BE2C (cell line): ENCODE measurements around the gene NSMCE1.

Experiments
- DNase-seq: peaks from one replicate; pipeline ENCODE4 v3.0.0-alpha.2; 2020
- H3K27me3 ChIP-seq: fragments of 250-450 bp; sonication (Bioruptor Pico); 2 replicates; pipeline ENCODE4 v1.5.1; 2020; ENCODE audit warnings: mild to moderate bottlenecking
- H3K36me3 ChIP-seq: fragments of 250-450 bp; sonication (Bioruptor Pico); 2 replicates; pipeline ENCODE4 v1.5.1; 2020; ENCODE audit warnings: mild to moderate bottlenecking
- H3K4me1 ChIP-seq: fragments of 250-450 bp; sonication (Bioruptor Pico); 2 replicates; pipeline ENCODE4 v1.5.1; 2020
- H3K4me3 ChIP-seq: 2 replicates; pipeline ENCODE4 v1.5.1; 2011; ENCODE audit warnings: low read depth, low read length
- H3K9me3 ChIP-seq: fragments of 250-450 bp; sonication (Bioruptor Pico); 2 replicates; pipeline ENCODE4 v1.5.1; 2020
- TF ChIP-seq, protein P1 (sequence below): IDR thresholded peaks from 2 replicates; pipeline ENCODE4 v1.5.1; 2012; ENCODE audit warnings: mild to moderate bottlenecking, low read depth, low read length

The NSMCE1 gene

DNA sequence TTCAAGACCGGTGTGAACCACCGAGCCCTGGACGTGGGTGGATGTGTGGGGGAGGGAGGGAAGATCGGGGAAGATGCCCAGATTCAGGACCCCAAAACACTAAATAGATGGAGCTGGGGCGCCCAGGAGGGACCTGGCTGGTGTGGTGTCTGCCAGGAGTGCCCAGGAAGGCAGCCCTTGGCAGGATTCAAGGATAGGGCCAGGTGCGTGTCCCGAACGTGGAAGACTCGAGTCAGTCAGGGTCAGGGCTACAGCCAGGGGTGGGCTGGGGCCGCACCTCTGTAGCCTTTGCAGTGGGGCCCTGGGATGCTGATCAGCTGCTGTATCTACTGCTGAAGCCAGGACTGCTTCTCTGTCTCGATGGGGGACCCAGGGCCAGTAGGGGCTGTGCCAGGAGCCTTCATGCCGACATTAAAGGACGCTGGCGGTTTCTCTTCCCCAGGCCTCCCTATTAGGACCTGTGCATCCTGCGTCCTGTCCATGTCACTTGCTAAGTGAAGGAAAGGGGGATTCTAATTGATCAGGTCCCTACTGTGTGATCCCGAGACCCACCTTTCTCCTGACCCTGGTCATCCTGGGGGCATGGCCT lies 52.2 kb downstream of the NSMCE1 start:
- H3K9me3 ChIP-seq, result no peaks in the 10 kb centered on the region
- H3K4me1 ChIP-seq, result no peaks in the 10 kb centered on the region; the same call in 1 of the 2 replicates
- no peak overlapping the region for H3K4me3 ChIP-seq
- no peaks in the 10 kb centered on the region for H3K27me3 ChIP-seq
- DNase-seq, result no peak
- TF ChIP-seq, protein P1, sequence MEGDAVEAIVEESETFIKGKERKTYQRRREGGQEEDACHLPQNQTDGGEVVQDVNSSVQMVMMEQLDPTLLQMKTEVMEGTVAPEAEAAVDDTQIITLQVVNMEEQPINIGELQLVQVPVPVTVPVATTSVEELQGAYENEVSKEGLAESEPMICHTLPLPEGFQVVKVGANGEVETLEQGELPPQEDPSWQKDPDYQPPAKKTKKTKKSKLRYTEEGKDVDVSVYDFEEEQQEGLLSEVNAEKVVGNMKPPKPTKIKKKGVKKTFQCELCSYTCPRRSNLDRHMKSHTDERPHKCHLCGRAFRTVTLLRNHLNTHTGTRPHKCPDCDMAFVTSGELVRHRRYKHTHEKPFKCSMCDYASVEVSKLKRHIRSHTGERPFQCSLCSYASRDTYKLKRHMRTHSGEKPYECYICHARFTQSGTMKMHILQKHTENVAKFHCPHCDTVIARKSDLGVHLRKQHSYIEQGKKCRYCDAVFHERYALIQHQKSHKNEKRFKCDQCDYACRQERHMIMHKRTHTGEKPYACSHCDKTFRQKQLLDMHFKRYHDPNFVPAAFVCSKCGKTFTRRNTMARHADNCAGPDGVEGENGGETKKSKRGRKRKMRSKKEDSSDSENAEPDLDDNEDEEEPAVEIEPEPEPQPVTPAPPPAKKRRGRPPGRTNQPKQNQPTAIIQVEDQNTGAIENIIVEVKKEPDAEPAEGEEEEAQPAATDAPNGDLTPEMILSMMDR, result no peak
- no peaks in the 10 kb centered on the region; the same call in 1 of the 2 replicates for H3K36me3 ChIP-seq

DNA sequence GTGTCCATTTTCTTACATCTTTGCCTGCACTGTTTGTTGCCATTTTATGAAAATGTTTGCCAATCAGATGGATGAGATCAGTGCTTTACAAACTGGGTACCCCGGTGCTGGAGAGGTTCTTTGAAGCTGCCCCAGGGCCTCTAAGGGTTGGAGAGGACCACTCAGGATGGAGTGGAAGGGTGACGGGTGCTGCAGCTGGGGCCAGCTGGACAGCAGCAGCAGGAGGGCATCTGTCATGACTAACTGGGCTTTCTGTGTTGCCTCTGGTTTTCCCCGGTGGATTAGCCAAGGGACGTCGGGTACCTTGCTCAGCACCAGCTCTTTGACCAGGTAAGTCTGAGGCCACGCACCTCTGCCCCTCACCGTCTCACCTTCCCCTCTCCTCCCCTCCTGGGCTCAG lies 52.9 kb downstream of the NSMCE1 start:
- DNase-seq, result no peak
- TF ChIP-seq, protein P1, result no peak
- Histone ChIP-seq H3K36me3 (peaks cover under 1% of the 10 kb centered on the region), H3K27me3 (no peaks in the 10 kb centered on the region), H3K4me3 (no peak overlapping the region), H3K4me1 (no peaks in the 10 kb centered on the region; the same call in 1 of the 2 replicates), H3K9me3 (no peaks in the 10 kb centered on the region)

DNA sequence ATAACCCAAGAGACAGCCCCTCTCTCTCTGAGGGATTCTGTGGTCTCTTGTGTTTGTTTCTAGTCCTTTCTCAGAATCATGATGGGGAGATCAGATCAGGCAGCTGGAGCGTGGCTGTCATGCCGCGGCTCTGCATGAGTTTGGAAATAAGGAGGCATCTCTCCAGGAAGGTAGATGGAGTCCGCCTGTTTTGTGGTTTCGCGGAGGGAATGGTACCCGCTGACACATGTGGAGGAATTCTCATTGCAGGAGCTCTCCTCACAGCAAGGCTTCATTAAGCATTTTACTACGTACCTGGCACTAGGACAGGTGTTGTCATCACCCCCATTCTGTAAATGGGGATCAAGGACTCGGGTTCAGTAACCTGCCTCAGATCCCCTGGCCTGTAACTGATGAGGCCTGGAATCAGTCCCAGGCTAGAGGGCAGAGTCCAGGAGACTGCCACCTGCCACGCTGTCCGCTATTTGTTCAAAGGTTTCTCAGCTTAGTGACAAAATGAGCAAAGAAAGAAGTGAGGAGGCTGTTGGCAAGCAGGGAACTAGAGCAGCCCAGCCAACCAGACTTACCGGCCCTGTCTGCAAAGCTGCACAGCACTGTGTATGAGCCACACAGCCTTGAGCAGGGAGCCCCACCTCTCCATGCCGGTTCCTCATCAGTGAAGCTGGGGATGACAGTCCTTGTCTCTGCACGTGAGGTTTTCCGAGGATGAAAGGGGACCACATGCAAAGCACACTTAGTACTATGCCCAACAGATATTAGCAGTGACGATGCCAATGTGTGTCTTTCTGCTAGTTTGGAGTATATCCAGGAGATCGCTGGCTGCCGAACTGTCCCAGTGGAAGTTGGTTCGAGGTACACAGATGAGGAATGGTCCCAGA lies 54.2 kb downstream of the NSMCE1 start:
- DNase-seq, result no peak
- TF ChIP-seq, protein P1, result no peak
- Histone ChIP-seq H3K27me3 (no peaks in the 10 kb centered on the region), H3K4me3 (no peak overlapping the region), H3K4me1 (no peaks in the 10 kb centered on the region; the same call in 1 of the 2 replicates), H3K36me3 (peaks cover 6% of the 10 kb centered on the region), H3K9me3 (no peaks in the 10 kb centered on the region)

DNA sequence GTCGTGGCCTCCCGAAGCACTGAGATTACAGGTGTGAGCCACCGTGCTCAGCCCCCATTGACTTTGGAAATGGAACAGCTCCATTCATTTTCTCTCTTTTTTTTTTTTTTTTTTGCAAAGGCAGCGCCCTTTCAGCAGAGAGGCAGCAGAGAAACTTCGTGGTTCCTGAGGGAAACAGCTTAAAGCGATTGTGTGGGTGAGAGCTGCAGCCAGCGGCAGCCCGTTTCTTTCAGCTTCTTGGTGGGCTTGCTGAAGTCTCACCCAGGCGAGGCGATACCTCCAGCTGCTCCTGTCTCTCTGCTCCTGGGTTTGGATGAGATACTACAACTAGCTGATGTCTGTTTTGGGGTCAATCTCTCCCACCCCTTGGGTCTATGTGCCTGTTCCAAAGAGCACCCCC lies 57.5 kb downstream of the NSMCE1 start:
- no peaks in the 10 kb centered on the region for H3K4me1 ChIP-seq
- TF ChIP-seq, protein P1, result no peak

DNA sequence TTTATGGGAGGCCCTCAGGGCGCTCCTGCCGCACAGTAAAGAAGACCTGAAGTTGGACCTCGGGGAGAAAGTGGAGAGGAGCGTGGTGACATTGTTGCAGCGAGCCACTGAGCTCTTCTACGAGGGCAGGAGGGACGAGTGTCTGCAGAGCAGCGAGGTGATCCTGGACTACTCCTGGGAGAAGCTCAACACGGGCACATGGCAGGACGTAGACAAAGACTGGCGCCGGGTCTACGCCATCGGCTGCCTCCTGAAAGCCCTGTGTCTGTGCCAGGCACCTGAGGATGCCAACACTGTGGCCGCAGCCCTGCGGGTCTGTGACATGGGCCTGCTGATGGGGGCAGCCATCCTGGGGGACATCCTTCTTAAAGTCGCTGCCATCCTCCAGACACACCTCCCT lies 58.4 kb downstream of the NSMCE1 start:
- H3K4me1 ChIP-seq, result no peaks in the 10 kb centered on the region
- DNase-seq, result no peak
- H3K27me3 ChIP-seq, result no peaks in the 10 kb centered on the region
- H3K4me3 ChIP-seq, result no peak overlapping the region
- H3K9me3 ChIP-seq, result no peaks in the 10 kb centered on the region
- H3K36me3 ChIP-seq, result peaks cover 6% of the 10 kb centered on the region
- TF ChIP-seq, protein P1, result no peak

More for the DNA sequence above, 57.5 kb downstream of the NSMCE1 start:
- Histone ChIP-seq H3K36me3 (peaks cover 6% of the 10 kb centered on the region), H3K9me3 (no peaks in the 10 kb centered on the region), H3K4me3 (no peak overlapping the region), H3K27me3 (no peaks in the 10 kb centered on the region)
- DNase-seq, result no peak

DNA sequence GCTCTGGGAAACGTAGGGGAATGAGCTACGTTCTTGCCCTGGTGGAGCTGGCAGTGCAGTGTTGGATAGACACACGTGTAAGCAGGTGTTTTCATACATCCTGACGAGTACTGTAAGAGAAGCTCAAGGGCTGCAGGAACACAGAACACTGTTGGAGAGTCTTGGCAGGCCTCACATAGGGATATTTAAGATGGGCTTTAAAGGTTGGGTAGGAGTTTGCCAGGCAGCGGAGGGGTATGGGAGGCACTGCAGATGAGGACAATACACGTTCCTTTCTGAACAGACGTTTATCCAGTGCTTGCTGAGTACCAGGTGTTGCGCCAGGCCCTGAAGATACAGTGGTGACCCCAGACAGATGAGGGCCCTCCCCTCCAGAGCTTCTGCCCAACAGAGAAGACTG lies 59.0 kb downstream of the NSMCE1 start:
- Histone ChIP-seq H3K36me3 (peaks cover 6% of the 10 kb centered on the region), H3K9me3 (no peaks in the 10 kb centered on the region), H3K4me1 (no peaks in the 10 kb centered on the region), H3K4me3 (no peak overlapping the region), H3K27me3 (no peaks in the 10 kb centered on the region)
- no peak for DNase-seq
- TF ChIP-seq, protein P1, result no peak
